Measurements from ENCODE around the gene GM2A. TPM values are rescaled to one million over a fixed set of nuclear protein-coding genes. Genes with fewer than 3 reads are reported as not detected.
"Not testable (repeated sequence)": the region's sequence is repeated elsewhere in the genome, so short reads cannot be mapped to it uniquely, and the experiment has no call there.

GM2A gene
- total RNA-seq, 4 donors from 2014 or later = 99.3 to 167 (median 126) TPM

- Histone ChIP-seq H3K27me3 (peaks cover 6% of the 10 kb centered on the region), H3K27ac (no peak overlapping the region), H3K9me3 (no peaks in the 10 kb centered on the region), H3K4me3 (no peak overlapping the region), H3K36me3 (no peaks in the 10 kb centered on the region), H3K4me1 (peaks cover 4% of the 10 kb centered on the region)
- 91% methylated on average over 1 of the region's 1 CpG for WGBS
- no peak for DNase-seq (ENCODE audit: low spot score in 2 of 2)
- no peak for TF ChIP-seq POLR2A (IDR thresholded peaks at IDR 0.05)
- no peak for TF ChIP-seq EP300 (IDR thresholded peaks at IDR 0.05)
- TF ChIP-seq CTCF (IDR thresholded peaks at IDR 0.05) = no peak
- no peak for TF ChIP-seq POLR2AphosphoS5 (IDR thresholded peaks at IDR 0.05)
These were observed 43.5 kb downstream of the GM2A start for GRCh38 chr5:151296478-151296830.

DNA sequence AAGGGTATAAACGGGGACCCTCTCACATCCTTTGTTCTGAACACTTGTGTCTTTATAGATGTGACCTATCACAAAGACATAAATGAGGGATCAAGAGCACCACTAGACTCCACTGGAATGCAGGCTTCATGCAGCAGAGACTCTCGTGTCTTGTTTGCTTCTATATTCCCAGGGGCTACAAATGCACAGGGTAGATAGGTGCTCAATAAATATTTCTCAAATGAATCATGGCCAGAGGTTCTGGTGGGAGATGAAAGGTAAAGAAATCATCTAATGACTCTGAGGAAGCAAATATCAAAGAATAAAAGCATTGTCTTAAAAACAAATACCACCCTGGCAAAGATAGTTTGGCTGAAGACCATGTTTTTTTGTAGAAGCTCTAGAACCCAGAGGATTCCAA is 44.0 kb downstream of the GM2A start:
- no peaks in the 10 kb centered on the region for H3K36me3 ChIP-seq
- H3K9me3 ChIP-seq = no peaks in the 10 kb centered on the region
- 81% methylated on average over 2 of the region's 2 CpGs for WGBS
- peaks cover 6% of the 10 kb centered on the region for H3K27me3 ChIP-seq
- H3K4me3 ChIP-seq = no peak overlapping the region
- DNase-seq (ENCODE audit: low spot score in 2 of 2) = no peak
- H3K4me1 ChIP-seq = peaks cover 4% of the 10 kb centered on the region
- TF ChIP-seq POLR2A (IDR thresholded peaks at IDR 0.05) (no peak), CTCF (IDR thresholded peaks at IDR 0.05) (no peak), POLR2AphosphoS5 (IDR thresholded peaks at IDR 0.05) (no peak), EP300 (IDR thresholded peaks at IDR 0.05) (no peak)
- H3K27ac ChIP-seq = no peak overlapping the region

DNA sequence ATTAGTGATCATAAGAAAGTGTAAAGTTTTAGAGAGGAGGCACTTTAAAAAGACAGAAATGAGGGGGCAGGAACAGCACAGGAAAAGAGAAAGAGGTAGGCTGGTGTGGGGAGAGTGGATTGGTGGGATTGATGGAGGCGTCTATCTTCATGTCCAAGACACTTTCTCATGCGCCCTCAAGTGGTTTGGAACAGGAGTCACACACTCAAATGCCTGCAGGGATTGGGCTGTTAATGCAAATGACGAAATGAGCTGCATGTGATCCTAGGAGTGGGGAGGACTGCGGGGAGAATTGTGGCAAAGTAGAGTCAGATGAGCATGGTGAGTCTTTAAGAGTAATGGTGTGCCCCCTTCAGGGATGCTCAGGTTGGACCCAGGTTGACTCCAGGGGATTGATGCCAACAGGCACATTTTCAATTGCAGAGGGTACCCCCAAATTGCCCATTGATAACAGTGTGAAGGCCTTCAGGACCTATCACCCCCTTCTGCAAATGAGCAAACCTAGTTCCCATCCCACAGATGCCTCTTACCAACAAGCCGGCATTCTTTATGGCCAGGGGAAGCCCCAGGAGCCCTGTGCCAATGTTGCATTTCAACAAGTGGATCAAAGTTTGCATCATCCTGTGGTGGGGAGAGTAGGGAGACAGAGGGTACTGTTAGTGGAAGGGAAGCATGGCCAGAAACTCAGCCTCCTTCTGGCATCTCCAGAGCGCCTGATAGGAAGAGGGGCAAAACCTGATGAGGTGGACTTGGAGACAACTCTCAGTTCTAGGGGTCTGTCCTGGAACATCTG is 45.3 kb downstream of the GM2A start:
- no peak for DNase-seq (ENCODE audit: low spot score in 2 of 2)
- Histone ChIP-seq H3K4me3 (no peak overlapping the region), H3K27me3 (peaks cover 6% of the 10 kb centered on the region), H3K27ac (no peak overlapping the region), H3K9me3 (no peaks in the 10 kb centered on the region), H3K36me3 (no peaks in the 10 kb centered on the region), H3K4me1 (peaks cover 4% of the 10 kb centered on the region)
- WGBS = 31% methylated on average over 6 of the region's 6 CpGs
- TF ChIP-seq POLR2A (IDR thresholded peaks at IDR 0.05) (no peak), POLR2AphosphoS5 (IDR thresholded peaks at IDR 0.05) (no peak), EP300 (IDR thresholded peaks at IDR 0.05) (no peak), CTCF (IDR thresholded peaks at IDR 0.05) (no peak)

GRCh38 chr5:151303666-151304065 is 50.7 kb downstream of the GM2A start, which contains the start of gene SLC36A3:
Gene SLC36A3, minus strand, starts transcription at chr5:151303766. Its CDS starts 412 bp downstream, at chr5:151303354.
- Histone ChIP-seq H3K36me3 (no peaks in the 10 kb centered on the region), H3K27me3 (peaks cover 9% of the 10 kb centered on the region), H3K27ac (no peak within 1 kb of the TSS), H3K4me3 (no peak within 1 kb of the TSS), H3K4me1 (no peaks in the 10 kb centered on the region), H3K9me3 (no peaks in the 10 kb centered on the region)
- no peak for DNase-seq (ENCODE audit: low spot score in 2 of 2)
- no peak for TF ChIP-seq POLR2A (IDR thresholded peaks at IDR 0.05)
- no peak for TF ChIP-seq POLR2AphosphoS5 (IDR thresholded peaks at IDR 0.05)
- no peak for TF ChIP-seq EP300 (IDR thresholded peaks at IDR 0.05)
- no peak for TF ChIP-seq CTCF (IDR thresholded peaks at IDR 0.05)
- WGBS = 93% methylated on average over 1 of the region's 2 CpGs

DNA sequence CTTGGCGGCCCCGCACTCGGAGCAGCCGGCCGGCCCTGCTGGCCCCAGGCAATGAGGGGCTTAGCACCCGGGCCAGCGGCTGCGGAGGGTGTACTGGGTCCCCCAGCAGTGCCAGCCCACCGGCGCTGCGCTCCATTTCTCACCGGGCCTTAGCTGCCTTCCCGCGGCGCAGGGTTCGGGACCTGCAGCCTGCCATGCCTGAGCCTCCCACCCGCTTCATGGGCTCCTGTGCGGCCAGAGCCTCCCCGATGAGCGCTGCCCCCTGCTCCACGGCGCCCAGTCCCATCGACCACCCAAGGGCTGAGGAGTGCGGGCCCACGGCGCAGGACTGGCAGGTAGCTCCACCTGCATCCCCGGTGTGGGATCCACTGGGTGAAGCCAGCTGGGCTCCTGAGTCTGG is 56.3 kb downstream of the GM2A start:
- H3K4me3 ChIP-seq; H3K36me3 ChIP-seq; H3K4me1 ChIP-seq; H3K27ac ChIP-seq; DNase-seq (ENCODE audit: low spot score in 2 of 2); H3K9me3 ChIP-seq; H3K27me3 ChIP-seq: not testable (repeated sequence)
- 98% methylated on average over 15 of the region's 27 CpGs for WGBS

DNA sequence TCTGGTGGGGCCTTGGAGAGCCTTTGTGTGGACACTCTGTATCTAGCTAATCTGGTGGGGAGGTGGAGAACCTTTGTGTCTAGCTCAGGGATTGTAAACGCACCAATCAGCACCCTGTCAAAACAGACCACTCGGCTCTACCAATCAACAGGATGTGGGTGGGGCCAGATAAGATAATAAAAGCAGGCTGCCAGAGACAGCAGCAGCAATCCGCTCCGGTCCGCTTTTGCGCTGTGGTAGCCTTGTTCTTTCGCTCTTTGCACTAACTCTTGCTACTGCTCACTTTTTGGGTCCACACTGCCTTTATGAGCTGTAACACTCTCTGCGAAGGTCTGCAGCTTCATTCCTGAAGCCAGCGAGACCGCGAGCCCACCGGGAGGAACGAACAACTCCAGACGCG is 56.8 kb downstream of the GM2A start:
- not testable (repeated sequence) for H3K9me3 ChIP-seq; DNase-seq (ENCODE audit: low spot score in 2 of 2); H3K27me3 ChIP-seq; H3K4me1 ChIP-seq; H3K4me3 ChIP-seq; H3K27ac ChIP-seq; H3K36me3 ChIP-seq
- 92% methylated on average over 15 of the region's 15 CpGs for WGBS
